Stimulated activated CD8-positive, alpha-beta memory T cell treated with anti-CD3 and anti-CD28 coated beads, Interleukin-7, amount 100 ng/mL, for 4 hours (primary cell): ENCODE data around the gene ACSS3.

ENCODE experiments used
- DNase-seq, 2 donors: peaks; one replicate each; pipeline ENCODE4 v3.0.0-alpha.2; 2020; ENCODE audit warnings: low read depth in 2 of 2

ACSS3 gene

GRCh38 chr12:81222846-81223592, 145.1 kb downstream of the ACSS3 start:
- DNase-seq, result no peak

- no peak for DNase-seq
Measured at GRCh38 chr12:81224626-81225025, 146.7 kb downstream of the ACSS3 start.

GRCh38 chr12:81229759-81230158, 151.9 kb downstream of the ACSS3 start:
- DNase-seq, result no peak

- DNase-seq, result no peak
Measured at GRCh38 chr12:81231574-81232368, 153.9 kb downstream of the ACSS3 start.

- no peak for DNase-seq
Measured at GRCh38 chr12:81245458-81245857, 167.6 kb downstream of the ACSS3 start.

GRCh38 chr12:81245907-81246570, 168.2 kb downstream of the ACSS3 start:
- DNase-seq, result no peak

- DNase-seq, result no peak
Measured at GRCh38 chr12:81249976-81250375, 172.1 kb downstream of the ACSS3 start.

GRCh38 chr12:81252228-81252627, 174.3 kb downstream of the ACSS3 start:
- no peak for DNase-seq

GRCh38 chr12:81253360-81253759, 175.5 kb downstream of the ACSS3 start:
- DNase-seq, result no peak

- no peak for DNase-seq
Measured at GRCh38 chr12:81255456-81255855, 177.6 kb downstream of the ACSS3 start.

GRCh38 chr12:81255947-81256346, 178.1 kb downstream of the ACSS3 start:
- DNase-seq, result no peak

- no peak for DNase-seq
Measured at GRCh38 chr12:81257947-81258551, 180.2 kb downstream of the ACSS3 start.

GRCh38 chr12:81259360-81259759, 181.5 kb downstream of the ACSS3 start:
- DNase-seq, result no peak

GRCh38 chr12:81261508-81262207, 183.8 kb downstream of the ACSS3 start:
- DNase-seq, result no peak

- DNase-seq, result no peak
Measured at GRCh38 chr12:81263072-81263471, 185.2 kb downstream of the ACSS3 start.

- DNase-seq, result no peak
Measured at GRCh38 chr12:81270385-81270784, 192.5 kb downstream of the ACSS3 start.

GRCh38 chr12:81274637-81275529, 197.0 kb downstream of the ACSS3 start:
- no peak for DNase-seq

- DNase-seq, result no peak
Measured at GRCh38 chr12:81284137-81284536, 206.3 kb downstream of the ACSS3 start.

GRCh38 chr12:81288651-81289050, 210.8 kb downstream of the ACSS3 start:
- no peak for DNase-seq
